ENCODE data around the gene PGAP1. TPM values are rescaled to one million over a fixed set of nuclear protein-coding genes. Genes with fewer than 3 reads are reported as not detected.

PGAP1 gene
- total and polyA plus RNA-seq, 2 of the 8 experiments (the other 6 are each of a cell fraction or from before 2014, with no cell fraction given): 8.3 to 24.1 TPM

GRCh38 chr2:196967116-196967515, 40.6 kb upstream of the PGAP1 start:
- Histone ChIP-seq H3K27me3 (replicated peaks in 1 of 4; ENCODE audit: control insufficient read depth in 3 of 4, extremely low read depth in 1 of 4, insufficient read depth in 3 of 4, low read length in 3 of 4) (no peaks in the 10 kb centered on the region; a peak in 1 of 7 replicates), H3K4me2 (ENCODE audit: insufficient read depth in 1 of 2, low read depth in 2 of 2, low read length in 2 of 2) (peak overlapping the region in 1 of 2 experiments; percentile 36; a peak in 2 of 4 replicates), H3K18ac (ENCODE audit: extremely low read depth, low read length) (no peak overlapping the region), H4K5ac (ENCODE audit: insufficient read length, low read depth, low read length) (no peak overlapping the region), H3K9ac (replicated peaks in 1 of 4; ENCODE audit: extremely low read depth in 1 of 4, low read depth in 3 of 4, low read length in 3 of 4) (no peak overlapping the region), H2BK20ac (ENCODE audit: low read length) (no peak overlapping the region), H3K56ac (replicated peaks; ENCODE audit: insufficient read length, low read depth, low read length) (no peak overlapping the region), H4K20me1 (replicated peaks in 1 of 2; ENCODE audit: control insufficient read depth in 1 of 2, insufficient read depth in 2 of 2, low read length in 2 of 2) (no peaks in the 10 kb centered on the region), H3K4me1 (replicated peaks in 1 of 4; ENCODE audit: control insufficient read depth in 3 of 4, insufficient read depth in 4 of 4, low read length in 3 of 4) (peaks cover 0 to 14% (median 7%) of the 10 kb centered on the region in 4 experiments; a peak in 4 of 7 replicates), H2AFZ (ENCODE audit: low read length) (peak overlapping the region; percentile 22; the same call in 1 of the 2 replicates), H2BK15ac (ENCODE audit: low read length) (no peak overlapping the region), H3K23ac (ENCODE audit: insufficient read length) (no peak overlapping the region), H3K9me3 (ENCODE audit: insufficient read depth in 2 of 2, low read depth in 1 of 2, low read length in 1 of 2) (peaks cover 5 to 13% of the 10 kb centered on the region in 2 experiments), H3K4ac (replicated peaks; ENCODE audit: insufficient read length, low read depth, low read length) (no peak overlapping the region), H4K8ac (ENCODE audit: extremely low read depth, insufficient read depth, low read length) (no peak overlapping the region), H3K4me3 (ENCODE audit: extremely low read depth in 1 of 4, insufficient read depth in 2 of 4, low read depth in 3 of 4, low read length in 4 of 4) (no peak overlapping the region; a peak in 1 of 8 replicates), H3K23me2 (ENCODE audit: low read depth, low read length) (no peaks in the 10 kb centered on the region), H3K14ac (ENCODE audit: insufficient read length) (no peak overlapping the region), H3K27ac (ENCODE audit: low read depth, low read length) (no peak overlapping the region), H2AK5ac (ENCODE audit: low read depth, low read length) (no peak overlapping the region), H3K79me1 (ENCODE audit: low read depth, low read length) (no peaks in the 10 kb centered on the region), H3K36me3 (ENCODE audit: control insufficient read depth in 2 of 4, insufficient read depth in 4 of 4, low read length in 3 of 4) (no peaks in the 10 kb centered on the region; a peak in 1 of 8 replicates), H4K91ac (replicated peaks; ENCODE audit: insufficient read length, low read length) (no peak overlapping the region), H2BK5ac (ENCODE audit: low read depth, low read length) (no peak overlapping the region), H2BK12ac (ENCODE audit: low read depth, low read length) (no peak overlapping the region), H3K79me2 (ENCODE audit: control insufficient read depth in 1 of 2, insufficient read depth in 2 of 2, low read length in 2 of 2) (no peaks in the 10 kb centered on the region), H2BK120ac (replicated peaks; ENCODE audit: low read depth, low read length) (no peak overlapping the region)
- FAIRE-seq: peak; percentile 68
- WGBS, 2 experiments (ENCODE audit: extremely low coverage in 1 of 2, insufficient coverage in 1 of 2, insufficient read length in 1 of 2, insufficient replicate concordance in 2 of 2, low coverage in 1 of 2, low lambda C conversion rate in 2 of 2, missing lambda C conversion rate in 1 of 2): 18% methylated on average over 7 of the region's 7 CpGs; no CpG with 5 or more reads in 1 of the 2 experiments
- CTCF ChIA-PET (ENCODE audit: partially characterized antibody): no interaction called here
- POLR2A ChIA-PET (ENCODE audit: partially characterized antibody): no interaction called here
- no peak for TF ChIP-seq SRF (IDR thresholded peaks at IDR 0.05; ENCODE audit: low read depth, low read length)
- TF ChIP-seq CREB1 (IDR thresholded peaks at IDR 0.05): no peak
- no peak for TF ChIP-seq YY1 (IDR thresholded peaks at IDR 0.05; ENCODE audit: low read depth, low read length)
- no peak for TF ChIP-seq BCL11A (IDR thresholded peaks at IDR 0.05; ENCODE audit: low read depth in 2 of 2, low read length in 2 of 2)
- TF ChIP-seq SP4 (IDR thresholded peaks at IDR 0.05; ENCODE audit: low read length): no peak
- TF ChIP-seq TCF12 (IDR thresholded peaks at IDR 0.05; ENCODE audit: low read depth, low read length): no peak
- TF ChIP-seq SIN3A (conservative IDR thresholded peaks at IDR 0.05 in 1 of 2, IDR thresholded peaks at IDR 0.05 in 1 of 2; ENCODE audit: low read depth in 1 of 2, low read length in 2 of 2): no peak
- TF ChIP-seq CBX5 (IDR thresholded peaks at IDR 0.05; ENCODE audit: low read depth, low read length): no peak
- TF ChIP-seq BACH1 (IDR thresholded peaks at IDR 0.05; ENCODE audit: low read length): no peak
- TF ChIP-seq SP1 (IDR thresholded peaks at IDR 0.05; ENCODE audit: low read depth, low read length): no peak
- TF ChIP-seq CTBP2 (IDR thresholded peaks at IDR 0.05; ENCODE audit: borderline replicate concordance, insufficient read depth, insufficient read length, low read length): no peak
- TF ChIP-seq EZH2 (IDR thresholded peaks at IDR 0.05; ENCODE audit: low read depth, low read length, severe bottlenecking): no peak
- no peak for TF ChIP-seq GABPA (IDR thresholded peaks at IDR 0.05; ENCODE audit: borderline replicate concordance, insufficient read depth, low read length)
- TF ChIP-seq ASH2L (IDR thresholded peaks at IDR 0.05; ENCODE audit: low read length): no peak
- DNase-seq (ENCODE audit: low read depth in 1 of 2, low spot score in 2 of 2): no peak

Measured in H1 (cell line).